GM19455 (cell line): Measurements from ENCODE around the gene SIGMAR1.

Experiments
- ATAC-seq: cut with Tn5 transposase; IDR thresholded peaks from one replicate; pipeline ENCODE4 v1.9.1; 2021; ENCODE audit not compliant: unreplicated experiment

SIGMAR1 gene

DNA sequence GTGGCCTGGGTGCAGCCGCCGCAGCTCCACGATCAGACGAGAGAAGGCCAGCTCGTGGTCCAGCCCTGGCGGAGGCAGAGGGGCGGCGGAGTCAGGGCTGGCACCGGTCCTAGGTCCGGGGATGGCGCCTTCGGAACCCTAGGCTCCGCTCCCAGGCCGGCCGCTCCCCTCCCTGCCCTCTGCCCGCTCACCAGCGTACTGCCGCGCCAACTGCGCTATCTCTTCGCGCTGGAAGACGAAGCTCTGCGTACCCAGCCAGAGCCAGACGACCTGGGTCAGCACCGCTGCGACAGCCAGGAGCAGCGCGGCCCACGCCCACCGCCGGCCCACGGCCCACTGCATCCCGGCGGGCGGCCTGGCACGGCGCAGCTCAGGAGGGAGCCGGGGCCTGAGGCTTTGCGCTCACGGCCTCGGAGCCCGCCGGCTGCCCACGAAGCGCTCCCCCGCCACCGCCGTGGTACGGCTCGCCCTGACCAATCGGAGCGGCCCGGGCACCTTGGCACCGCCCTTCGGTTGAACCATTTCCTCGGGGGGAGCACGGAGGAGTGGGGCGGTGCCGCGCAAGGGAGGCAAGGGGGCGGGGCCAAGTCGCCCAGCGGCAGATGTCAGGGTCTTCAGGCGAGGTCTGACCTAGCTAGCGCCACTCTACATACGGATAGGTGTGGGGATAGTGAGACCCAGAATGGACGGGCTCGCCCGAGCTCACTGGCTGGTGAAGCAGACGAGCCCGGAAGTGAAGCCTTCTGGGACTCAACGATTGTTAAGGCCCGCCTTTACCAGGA is at the start of gene SIGMAR1:
TSS of gene SIGMAR1 (minus strand) at position 432 of the 782 bp plus-strand sequence. CDS start at position 342, 90 bp downstream.
- ATAC-seq, result peak; percentile 87

DNA sequence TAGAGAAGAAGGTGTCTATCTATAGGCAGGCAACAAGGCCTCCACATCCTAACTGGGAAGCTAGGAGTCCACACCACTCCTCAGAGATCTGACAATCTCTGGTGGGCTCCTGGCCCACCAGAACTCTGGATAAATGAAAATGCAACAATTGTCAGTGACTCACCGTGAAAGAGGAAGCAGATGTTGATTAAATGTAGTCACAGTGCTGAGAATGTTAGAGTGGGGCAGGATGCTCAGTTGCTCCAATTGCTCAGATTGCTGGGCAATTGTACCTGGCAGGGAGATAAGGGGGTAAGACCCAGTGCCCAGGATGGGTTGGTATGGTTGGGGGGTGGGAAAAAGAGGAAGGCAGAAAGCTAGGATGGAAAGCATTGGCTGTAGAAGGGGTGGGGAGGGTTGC is 49.1 kb upstream of the SIGMAR1 start:
- ATAC-seq, result no peak

DNA sequence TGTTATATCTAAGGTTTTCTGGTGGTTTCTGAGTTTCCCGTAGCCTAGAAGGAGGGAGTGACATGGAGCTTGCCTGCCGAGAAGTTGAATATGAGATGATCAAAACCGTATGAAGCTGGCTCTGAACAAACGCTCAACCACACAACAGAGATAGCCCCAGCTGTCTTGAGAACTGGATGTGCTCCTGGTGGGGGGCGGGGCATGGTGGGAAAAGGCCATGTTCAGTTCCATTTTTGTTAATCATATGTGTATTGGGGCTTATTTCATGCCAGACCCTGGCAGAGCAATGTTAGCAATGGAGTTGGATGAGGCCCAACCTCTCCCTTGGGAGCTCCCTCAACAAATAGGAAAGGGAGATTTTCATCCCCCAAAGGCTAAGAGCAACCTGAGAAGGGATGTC is 48.6 kb upstream of the SIGMAR1 start:
- no peak for ATAC-seq

DNA sequence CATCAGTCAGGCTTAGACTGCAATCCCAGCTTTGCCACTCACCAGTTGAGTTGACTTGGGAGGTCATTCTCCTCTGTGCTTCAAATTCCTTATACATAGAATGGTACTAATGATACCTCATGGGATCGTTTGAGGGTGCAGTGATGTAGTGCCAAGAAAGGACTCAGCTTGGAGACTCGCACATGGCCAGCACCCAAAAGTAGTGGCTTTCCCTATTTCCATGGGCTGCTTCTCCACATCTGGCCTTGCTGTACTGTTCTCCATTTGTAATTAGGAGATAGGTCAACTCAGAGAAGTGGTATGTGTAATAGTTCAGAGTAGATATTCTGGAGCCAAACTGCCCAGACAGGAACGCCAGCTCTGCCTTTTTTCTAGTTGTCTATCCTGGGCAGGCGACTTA is 48.0 kb upstream of the SIGMAR1 start:
- ATAC-seq, result no peak

DNA sequence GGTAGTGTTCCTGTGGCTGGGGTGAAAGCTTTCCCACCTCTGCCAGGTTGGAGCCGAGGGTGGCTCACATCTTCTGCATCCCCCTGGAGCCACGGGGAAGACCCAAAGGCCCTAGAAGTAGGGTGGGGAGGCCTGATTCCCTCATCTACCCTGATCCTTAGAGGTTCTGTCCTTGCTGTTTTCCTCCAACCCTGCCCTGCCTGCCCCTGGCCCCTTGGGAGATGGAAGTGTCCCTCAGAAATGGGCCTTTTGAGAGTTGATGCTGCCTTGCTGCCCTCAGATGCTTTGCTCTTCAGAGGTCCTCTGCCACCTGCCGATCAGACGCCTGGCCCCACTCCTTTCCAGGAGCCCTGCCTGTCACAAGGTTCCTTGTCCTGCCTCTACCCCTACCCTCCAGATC is 47.2 kb upstream of the SIGMAR1 start:
- no peak for ATAC-seq

DNA sequence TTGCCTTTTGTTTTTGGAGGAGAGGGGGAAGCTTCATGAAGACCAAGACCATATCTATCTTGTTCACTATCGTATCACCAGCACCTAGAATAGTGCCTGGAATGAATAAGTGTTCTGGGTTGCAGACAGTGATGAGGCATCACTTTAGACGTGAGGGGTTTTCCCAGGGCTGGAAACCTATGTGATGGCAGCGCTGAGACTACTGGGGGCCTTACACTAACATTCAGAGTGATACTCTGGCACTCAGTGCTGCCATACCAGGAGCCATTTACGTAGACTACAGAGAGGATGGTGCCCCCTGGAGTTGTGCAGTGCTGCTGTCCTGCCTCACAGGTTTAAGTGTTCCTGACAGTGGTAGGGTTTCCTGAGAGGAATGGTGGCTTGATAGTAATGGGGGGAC is 46.6 kb upstream of the SIGMAR1 start:
- no peak for ATAC-seq

DNA sequence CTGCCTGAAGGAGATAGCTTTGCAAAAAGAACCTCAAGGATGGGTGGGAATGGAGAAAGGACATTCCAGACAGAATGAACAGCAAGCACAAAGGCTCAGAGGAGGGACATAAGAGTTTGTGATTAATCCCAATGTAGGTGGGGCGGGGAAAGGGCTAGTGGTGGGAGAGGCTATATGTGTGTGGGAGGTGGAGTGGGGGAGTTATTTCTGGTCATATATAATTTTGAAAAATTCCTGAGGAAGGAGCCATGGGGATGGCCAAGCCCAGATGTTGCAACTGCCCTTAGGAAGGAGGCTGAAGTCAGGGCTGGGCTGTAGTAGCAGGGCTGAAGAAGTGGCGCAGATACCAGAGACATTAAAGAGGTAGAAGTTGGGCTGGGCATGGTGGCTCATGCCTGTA is 38.3 kb upstream of the SIGMAR1 start:
- no peak for ATAC-seq

DNA sequence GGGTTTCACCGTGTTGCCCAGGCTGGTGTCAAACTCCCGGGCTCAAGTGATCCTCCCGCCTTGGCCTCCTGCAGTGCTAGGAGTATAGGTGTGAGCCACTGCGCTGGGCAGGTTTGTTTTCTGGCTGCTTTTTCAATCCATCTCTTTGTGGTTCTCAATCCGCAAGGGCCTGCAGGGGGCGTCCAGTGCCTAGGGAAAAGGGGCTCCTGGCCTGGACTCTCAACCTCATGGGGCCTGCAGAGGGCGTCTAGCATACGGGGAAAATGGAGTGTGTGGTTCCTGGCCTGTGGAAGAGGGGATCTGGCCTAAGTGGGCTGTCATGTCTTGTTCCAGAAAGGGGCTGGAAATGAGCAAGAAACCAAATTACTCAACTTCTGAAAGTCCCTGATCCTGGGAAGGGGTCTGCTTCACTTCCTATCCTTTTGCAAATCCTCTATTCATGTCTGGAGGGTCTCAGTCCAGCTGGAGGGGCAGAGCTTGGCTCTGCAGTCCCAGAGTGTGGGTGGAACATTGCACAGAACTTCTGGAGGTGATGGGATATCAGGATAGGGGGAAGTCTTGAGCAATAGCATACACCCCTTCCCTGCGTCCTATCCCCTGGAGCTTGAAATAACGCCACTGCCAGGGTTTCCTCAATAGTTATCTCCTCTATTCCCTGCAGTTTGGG is 37.6 kb upstream of the SIGMAR1 start:
- no peak for ATAC-seq

DNA sequence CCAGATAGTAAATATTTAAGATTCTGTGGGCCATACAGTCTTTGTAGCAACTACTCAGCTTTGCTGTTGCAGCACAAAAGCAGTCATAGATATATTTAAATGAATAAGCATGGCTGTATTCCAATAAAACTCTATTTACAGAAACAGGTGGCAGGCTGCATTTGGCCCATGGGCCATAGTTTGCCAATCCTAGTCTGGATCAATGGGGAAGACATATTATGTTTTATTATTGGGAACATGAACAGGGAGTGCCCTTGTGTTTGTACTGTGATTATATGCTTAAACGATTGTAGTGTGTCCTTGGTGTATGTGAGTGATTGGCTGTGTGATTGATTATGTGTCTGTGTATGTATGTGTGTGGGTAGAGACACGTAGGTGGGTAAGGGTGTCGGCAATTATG is 36.9 kb upstream of the SIGMAR1 start:
- no peak for ATAC-seq

DNA sequence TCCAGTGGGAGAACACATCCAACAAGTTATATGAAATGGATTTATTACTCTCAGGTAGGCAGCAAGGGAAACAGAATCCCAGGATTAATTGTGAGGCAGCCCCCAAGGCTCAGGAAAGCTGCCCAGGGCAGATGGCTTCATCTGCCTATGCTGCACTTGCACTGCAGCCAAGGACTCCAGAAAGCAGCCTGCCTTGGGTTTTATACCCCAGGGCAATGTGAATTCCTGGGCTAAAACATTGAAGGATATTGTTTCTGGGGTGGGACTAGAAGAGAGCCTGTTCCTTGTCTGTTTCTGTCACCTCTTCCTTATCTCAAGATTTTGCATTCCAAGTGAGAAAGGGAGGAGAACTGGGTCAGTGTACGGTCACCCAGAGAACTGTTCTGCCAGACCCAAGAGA is 33.7 kb upstream of the SIGMAR1 start:
- no peak for ATAC-seq

DNA sequence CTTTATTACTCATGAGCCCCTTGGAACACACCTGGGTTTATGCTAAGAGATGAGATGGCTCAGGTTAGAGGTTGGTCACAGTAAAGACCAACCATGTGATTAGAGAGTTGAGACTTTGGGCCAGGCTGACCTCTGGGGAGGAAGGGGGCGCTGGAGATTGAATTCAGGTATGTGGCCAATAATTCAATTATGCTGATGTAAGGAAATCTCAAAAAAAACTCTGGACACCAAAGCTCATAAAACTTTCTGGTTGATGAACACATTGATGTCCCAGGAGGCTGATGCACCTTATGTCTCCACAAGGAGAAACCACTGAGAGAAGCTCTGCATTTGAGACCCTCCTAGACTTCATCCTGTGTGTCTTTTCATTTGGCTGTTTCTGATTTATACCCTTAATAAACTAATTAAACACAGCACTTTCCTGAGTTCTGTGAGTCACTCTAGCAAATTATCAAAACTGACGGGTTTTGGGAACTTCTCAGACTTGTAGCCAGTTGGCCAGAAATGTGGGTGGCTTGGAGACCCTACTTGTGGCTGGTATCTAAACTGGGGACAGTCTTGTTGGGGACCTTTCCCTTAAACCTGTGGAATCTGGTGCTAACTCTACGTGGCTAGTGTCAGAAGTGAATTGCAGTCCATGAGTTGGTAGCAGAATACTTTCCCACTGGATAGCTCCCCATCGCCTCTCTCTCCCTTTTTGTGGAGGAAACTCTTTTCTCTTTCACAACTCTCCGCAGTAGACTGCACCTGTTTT is 32.4 kb upstream of the SIGMAR1 start:
- ATAC-seq, result no peak

DNA sequence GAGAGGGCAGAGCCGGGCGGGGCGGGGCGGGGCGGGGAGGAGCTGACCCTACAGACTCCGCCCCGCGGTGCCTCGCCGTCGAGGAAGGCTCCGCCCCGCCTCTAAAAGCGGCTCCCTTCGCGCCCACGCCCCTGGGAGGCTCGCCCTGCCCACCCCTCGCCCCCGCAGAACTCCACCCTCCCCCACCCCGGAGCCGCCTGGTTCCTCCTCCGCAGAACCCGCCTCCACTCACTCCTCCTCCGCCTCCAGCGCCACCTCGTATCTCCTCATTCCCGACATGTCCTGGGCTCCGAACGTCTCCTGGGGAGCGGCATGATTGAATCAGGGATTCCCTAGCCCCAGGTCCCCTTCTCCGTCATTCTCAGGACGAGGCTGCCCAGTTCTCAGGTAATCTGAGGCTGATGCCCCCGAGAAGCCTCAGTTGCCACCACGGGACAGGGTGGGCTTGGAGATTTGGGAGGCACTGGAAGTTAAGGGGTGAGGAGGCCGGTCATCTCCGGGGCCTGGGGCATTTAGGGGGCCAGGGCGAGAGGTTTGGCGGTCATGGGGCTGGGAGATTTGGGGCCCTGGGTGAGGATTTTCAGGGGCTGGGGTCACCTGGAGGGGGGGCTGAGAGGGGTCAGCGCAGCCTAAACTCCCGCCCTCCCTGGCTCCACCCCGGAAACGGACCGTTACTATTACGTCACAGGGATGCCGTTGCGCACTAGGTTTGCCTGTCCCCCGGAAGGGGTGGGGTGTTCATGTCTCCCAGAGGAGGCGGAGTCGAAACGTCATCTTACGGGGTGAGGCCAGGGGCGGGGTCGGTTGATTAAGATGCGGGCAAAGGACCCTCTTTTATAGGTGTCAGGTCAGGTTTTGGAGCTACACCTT is 28.0 kb upstream of the SIGMAR1 start:
- ATAC-seq, result peak; percentile 71

DNA sequence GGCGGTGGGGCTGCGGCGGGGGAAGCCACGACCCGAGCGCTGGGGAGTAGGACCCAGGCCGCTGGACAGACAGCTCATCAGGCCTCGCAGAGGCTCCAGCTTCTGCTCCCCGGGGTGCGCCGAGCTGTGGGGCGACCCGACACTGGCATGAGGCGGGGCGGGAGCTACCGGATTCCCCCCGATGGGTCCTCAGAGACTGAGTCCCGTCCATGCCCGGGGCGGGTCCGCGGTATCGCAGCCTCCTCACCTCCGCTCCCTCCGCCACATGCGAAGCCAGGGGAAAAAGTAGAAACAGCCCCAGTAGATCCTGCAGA is 27.4 kb upstream of the SIGMAR1 start:
- ATAC-seq, result peak; percentile 29

DNA sequence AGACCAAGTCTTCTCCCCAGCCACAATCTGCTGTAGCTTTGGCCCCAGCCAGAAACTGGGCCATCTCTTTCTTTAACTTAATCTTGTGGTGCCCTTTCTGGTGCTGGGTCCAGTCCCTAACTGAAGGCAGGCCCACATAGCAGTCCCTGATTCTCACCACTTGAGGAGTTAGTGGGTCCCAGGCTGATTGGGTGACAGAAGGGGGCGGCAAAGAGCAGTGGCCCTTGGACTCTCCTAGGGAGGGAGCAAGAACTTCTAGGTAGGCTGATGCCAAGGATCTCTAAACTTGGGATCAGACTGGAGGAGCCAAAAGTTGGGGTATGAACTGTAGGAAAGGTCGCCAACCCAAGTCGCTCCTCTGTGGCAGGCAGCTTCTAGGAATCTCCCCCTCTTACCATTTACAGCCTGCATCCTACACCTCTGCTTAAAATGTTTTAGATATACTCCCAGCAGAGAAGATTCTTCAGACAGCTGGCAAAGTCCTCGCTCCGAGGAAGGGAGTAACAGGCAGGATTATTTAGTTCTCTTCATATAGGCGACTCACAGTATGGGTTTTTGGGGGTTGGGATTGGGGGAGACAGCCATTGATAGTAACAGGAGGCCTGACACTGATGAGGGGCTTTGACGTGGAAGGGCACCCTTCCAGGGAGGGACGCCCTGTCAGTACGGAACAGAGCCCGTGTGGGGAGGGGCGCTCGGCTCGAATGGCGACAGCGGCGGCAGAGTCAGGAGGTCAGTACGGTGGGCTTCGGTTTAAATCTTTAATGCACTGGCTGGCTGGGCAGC is 26.9 kb upstream of the SIGMAR1 start:
- peak; percentile 38 for ATAC-seq

DNA sequence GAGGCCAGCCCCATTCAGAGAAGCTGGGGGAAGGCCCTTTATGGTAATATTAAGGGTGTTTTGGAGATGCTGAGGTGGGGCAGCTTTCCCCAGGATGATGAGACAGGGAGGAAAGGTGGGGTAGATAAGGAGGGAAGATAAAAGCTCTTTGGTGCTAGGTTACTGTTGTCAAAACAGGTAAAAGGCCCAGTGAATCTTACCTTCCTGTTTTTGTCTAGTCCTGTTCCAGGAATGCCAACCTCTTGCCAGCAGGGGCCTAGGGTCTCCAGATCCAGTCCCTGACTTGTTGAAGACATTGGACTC is 25.7 kb upstream of the SIGMAR1 start:
- no peak for ATAC-seq

DNA sequence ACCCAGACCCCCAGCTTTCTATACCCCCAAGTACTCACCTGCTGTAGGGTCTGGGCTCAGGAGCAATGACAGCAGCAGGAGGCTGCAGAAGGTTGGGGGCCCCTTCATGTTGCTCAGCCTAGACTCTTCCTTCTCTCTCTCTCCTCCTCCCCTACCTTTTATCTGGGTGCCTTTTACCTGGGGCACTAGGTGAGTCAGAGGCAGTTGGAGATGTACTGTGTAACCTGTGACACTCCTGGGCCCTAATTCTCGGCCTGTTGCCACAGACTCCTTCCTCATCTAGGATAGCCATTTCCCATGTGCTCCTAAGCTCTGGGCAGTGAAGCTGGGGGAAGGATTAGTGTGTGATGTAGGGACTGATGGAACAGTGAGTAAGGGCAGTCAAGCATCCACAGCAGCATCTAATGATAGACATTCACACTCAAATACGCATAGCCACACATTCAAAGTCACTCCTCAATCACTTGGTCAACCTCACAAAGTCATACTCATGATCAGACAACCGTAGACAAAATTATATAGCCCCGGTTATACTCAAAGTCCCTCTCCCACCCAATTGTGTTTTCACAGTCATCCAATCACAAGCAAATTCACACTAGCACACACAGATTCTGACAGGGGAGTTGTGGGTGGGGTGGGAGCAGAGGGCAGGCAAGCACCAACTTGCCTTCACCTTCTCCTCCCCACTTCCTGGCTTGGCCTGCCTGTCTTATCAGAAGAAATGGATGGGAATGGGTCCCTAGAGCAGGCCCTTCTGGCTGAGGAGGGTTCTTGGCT is 25.1 kb upstream of the SIGMAR1 start, which contains the start of gene CCL27:
TSS of gene CCL27 (minus strand) at position 132 of the 777 bp plus-strand sequence. CDS start at position 108, 24 bp downstream.
- ATAC-seq, result no peak

DNA sequence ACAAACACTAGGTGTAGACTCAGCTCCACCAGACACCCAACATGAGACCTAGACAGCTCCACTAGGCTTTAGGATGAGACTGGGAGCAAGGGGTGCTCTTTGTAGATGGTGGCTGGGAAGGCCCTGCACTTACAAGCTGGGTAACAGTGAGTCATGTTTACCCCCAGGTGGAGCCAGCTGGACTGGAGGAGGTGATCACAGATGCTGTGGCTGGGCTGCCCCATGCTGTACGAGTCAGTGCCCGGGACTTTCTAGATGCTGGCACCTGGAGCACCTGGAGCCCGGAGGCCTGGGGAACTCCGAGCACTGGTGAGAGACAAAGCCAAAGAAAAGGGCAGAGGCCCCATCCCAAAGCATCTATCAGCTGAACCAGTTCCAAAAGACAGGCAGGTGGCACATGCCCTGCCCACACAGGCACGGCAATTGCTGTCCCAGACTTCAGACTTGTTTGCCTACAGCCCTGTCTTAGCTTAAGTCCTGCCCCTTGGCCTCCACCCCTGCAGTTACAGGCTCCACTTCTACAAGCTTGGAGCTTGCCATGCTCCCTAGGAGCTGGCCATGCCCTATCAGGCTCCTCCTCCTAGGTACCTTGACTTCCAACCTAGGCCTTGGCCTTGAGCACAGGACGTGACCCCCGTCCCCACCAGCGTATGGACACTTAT is 22.1 kb upstream of the SIGMAR1 start:
- ATAC-seq, result no peak

DNA sequence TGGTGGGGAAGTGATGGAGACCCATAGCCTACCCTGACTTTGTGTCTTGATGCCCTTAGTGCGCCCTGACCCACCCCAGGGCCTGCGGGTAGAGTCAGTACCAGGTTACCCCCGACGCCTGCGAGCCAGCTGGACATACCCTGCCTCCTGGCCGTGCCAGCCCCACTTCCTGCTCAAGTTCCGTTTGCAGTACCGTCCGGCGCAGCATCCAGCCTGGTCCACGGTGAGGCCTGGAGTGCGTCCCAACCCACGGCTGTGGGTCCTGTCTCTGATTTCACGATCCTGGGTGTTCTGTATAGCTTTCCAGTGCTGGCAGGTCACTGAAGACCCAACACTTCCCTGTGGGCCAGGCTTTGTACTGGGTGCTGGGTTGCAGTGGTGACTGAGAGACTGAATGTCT is 20.9 kb upstream of the SIGMAR1 start:
- ATAC-seq, result no peak

DNA sequence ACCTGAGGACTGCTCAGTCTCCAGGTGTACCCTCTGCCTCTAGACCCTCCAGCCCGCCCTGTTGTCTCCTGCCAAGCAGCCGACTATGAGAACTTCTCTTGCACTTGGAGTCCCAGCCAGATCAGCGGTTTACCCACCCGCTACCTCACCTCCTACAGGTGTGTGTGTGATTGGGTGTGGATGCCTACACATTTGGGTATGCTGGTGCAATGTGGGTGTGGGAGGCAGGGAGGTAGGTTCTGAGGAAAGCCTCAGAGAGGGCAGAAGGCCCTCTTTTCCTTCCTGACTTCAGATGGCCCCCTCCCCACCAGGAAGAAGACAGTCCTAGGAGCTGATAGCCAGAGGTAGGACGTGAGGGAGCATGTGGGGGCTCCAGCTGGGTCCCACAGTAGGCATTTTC is 19.4 kb upstream of the SIGMAR1 start:
- no peak for ATAC-seq
